ENCODE results near the gene CEP72. TPM values are rescaled to one million over a fixed set of nuclear protein-coding genes. Genes with fewer than 3 reads are reported as not detected.

The CEP72 gene
- total RNA-seq, 4 donors from 2014 or later: 7.2 to 11.9 (median 9.2) TPM

DNA sequence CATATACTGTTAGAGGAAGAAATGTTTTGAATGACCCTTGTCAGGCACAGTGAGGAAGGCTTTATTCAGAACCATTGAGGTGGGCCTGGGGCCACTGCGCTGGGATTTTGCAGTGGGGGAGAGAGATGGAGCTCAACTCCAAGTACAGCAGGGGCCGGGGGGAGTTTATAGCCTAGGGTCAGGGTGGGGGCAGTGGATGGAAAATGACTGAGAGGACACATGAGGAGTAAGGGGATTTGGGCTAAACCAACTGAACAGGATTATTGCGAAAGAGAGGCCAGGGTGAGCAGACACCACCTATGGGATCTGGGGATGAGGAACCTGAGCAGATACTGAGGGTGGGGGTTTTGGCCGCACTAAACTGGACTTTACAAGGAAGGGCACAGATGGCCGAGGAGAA lies 6.3 kb downstream of the CEP72 start:
- intact Hi-C loops (cut with DNase I; ENCODE audit: low total_unique reads): no loop called here
- peak in 1 of 2 donors; percentile 79 for DNase-seq (ENCODE audit: low spot score in 2 of 2)
- no peak for TF ChIP-seq POLR2A (IDR thresholded peaks at IDR 0.05)
- TF ChIP-seq, protein P1, sequence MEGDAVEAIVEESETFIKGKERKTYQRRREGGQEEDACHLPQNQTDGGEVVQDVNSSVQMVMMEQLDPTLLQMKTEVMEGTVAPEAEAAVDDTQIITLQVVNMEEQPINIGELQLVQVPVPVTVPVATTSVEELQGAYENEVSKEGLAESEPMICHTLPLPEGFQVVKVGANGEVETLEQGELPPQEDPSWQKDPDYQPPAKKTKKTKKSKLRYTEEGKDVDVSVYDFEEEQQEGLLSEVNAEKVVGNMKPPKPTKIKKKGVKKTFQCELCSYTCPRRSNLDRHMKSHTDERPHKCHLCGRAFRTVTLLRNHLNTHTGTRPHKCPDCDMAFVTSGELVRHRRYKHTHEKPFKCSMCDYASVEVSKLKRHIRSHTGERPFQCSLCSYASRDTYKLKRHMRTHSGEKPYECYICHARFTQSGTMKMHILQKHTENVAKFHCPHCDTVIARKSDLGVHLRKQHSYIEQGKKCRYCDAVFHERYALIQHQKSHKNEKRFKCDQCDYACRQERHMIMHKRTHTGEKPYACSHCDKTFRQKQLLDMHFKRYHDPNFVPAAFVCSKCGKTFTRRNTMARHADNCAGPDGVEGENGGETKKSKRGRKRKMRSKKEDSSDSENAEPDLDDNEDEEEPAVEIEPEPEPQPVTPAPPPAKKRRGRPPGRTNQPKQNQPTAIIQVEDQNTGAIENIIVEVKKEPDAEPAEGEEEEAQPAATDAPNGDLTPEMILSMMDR (IDR thresholded peaks at IDR 0.05): no peak
- H3K4me3 ChIP-seq (ENCODE audit: low read depth, poor library complexity, severe bottlenecking): no peak overlapping the region
- 92 to 94% methylated on average over 5 of the region's 5 CpGs for WGBS, 2 donors

DNA sequence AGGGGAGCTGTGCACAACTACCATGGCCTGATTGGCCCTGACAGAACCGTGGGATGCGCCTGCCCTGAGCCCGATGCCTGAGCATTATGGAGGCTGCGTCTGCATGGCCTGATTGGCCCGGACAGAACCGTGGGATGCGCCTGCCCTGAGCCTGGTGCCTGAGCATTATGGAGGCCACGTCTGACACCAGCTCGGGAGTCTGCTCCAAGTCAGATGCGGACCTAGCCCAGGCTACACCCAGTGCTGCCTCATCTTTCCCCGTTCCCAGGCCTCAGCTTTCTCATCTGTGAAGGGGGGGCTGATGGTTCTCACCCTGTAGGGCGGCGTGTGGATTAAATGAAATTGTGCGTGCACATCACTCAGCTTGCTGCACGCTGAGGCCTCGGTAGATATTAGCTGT lies 7.3 kb downstream of the CEP72 start:
- WGBS, 2 donors: 93 to 95% methylated on average over 14 to 16 of the region's 16 CpGs

DNA sequence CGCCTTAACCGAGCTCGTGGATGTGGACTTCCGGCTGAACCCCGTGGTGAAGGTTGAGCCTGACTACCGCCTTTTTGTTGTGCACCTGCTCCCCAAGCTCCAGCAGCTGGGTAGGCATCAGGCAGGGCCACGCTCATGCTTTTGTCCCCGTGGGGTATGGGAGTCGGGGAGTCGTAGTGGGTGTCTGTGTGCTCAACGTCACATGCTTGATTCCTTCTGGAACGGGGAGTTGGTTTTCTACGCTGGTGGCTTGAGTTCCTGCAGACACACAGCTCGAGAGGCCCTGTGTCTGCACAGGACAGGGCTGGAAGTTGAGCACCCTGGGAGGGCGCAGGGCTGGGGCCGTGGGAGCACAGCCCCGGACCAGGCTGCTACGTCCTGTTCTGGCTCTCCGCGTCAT lies 8.0 kb downstream of the CEP72 start:
- peak in 1 of 2 donors; percentile 42 for DNase-seq (ENCODE audit: low spot score in 2 of 2)
- intact Hi-C loops (cut with DNase I; ENCODE audit: low total_unique reads): no loop called here
- no peak for TF ChIP-seq POLR2A (IDR thresholded peaks at IDR 0.05)
- TF ChIP-seq, protein P1 (IDR thresholded peaks at IDR 0.05): no peak
- 94 to 96% methylated on average over 15 to 20 of the region's 20 CpGs for WGBS, 2 donors
- no peak overlapping the region for H3K4me3 ChIP-seq (ENCODE audit: low read depth, poor library complexity, severe bottlenecking)

More for the DNA sequence above, 7.3 kb downstream of the CEP72 start:
- H3K4me3 ChIP-seq (ENCODE audit: low read depth, poor library complexity, severe bottlenecking): no peak overlapping the region
- TF ChIP-seq, protein P1 (IDR thresholded peaks at IDR 0.05): no peak
- TF ChIP-seq POLR2A (IDR thresholded peaks at IDR 0.05): no peak
- peak in 1 of 2 donors; percentile 60 for DNase-seq (ENCODE audit: low spot score in 2 of 2)
- intact Hi-C loops (cut with DNase I; ENCODE audit: low total_unique reads): no loop called here

DNA sequence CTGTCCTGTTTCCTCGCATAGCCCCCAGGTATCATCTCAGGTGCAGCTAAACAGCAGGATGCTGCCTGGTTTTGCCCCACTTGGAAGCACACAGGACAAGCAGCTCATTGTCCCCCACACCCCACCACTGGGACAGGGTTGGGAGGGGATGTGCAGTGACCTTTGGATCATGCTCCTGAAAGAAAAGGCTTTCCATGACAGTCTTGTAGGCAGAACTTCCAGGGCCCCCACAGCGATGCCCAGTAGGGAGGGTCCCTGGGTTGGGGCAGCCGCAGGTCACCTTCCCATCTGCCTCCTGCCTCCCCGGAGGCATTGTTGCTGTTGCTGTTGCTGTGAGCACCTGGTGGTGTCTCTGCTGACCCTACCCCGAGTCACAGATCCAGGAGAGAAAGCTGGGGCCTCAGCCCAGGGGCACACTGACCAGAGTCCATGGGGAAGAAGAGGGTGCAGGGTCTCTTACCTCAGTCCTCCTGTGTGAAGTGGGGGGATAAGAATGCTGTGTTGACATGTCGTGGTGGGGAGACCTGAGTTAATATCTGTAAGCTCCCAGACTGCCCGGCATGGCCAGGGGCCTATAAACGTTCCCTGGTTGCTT lies 8.5 kb downstream of the CEP72 start:
- WGBS, 2 donors: 88 to 96% methylated on average over 6 to 7 of the region's 8 CpGs
- intact Hi-C loops (cut with DNase I; ENCODE audit: low total_unique reads): no loop called here
- DNase-seq (ENCODE audit: low spot score in 2 of 2): peak in 1 of 2 donors; percentile 77
- H3K4me3 ChIP-seq (ENCODE audit: low read depth, poor library complexity, severe bottlenecking): no peak overlapping the region
- TF ChIP-seq, protein P1 (IDR thresholded peaks at IDR 0.05): no peak
- TF ChIP-seq POLR2A (IDR thresholded peaks at IDR 0.05): no peak

DNA sequence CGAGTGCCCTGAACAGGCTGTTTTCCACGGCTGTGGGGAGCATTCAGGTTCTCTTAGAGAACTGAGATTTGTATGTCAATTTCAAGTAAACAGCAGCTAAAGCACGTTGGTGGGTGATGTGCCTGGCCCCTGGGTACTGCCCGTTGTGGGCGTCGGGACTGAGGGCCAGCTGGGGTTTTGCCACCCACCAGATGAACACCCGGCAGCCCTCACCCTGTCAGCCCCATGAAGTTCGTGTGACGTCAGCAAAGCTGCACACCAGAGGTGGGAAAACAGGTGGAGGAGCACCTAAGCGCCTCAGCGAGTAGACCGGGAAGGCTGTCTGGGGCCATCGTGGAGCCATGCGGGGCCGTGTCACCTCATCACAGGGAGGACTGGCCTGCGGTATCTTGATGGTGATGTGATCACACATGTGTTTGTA lies 9.2 kb downstream of the CEP72 start:
- H3K4me3 ChIP-seq (ENCODE audit: low read depth, poor library complexity, severe bottlenecking): no peak overlapping the region
- TF ChIP-seq POLR2A (IDR thresholded peaks at IDR 0.05): no peak
- TF ChIP-seq, protein P1 (IDR thresholded peaks at IDR 0.05): no peak
- peak in 1 of 2 donors; percentile 75 for DNase-seq (ENCODE audit: low spot score in 2 of 2)
- intact Hi-C loops (cut with DNase I; ENCODE audit: low total_unique reads): no loop called here
- WGBS, 2 donors: 92 to 97% methylated on average over 16 of the region's 16 CpGs

DNA sequence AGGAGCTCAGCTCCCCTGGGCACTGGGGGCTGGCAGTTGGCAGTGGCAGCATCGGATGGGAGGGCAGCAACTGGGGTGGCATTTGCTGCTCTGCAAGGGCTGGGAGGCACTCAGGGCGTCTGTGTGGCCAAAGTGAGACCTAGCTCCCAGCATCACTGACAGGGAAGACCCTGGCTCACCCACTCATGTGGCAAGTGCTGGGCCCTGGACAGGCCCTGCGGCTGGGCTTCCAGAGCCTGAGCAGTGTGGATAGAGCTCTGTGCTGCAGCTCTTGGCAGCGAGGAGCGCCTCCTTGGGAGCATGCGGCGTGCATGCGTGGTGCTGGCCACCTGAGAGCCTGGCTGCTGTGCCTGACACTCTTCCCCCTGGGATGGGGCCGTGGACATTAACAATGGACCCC lies 10.2 kb downstream of the CEP72 start:
- no peak overlapping the region for H3K4me3 ChIP-seq (ENCODE audit: low read depth, poor library complexity, severe bottlenecking)
- no peak for DNase-seq (ENCODE audit: low spot score in 2 of 2)
- 96 to 98% methylated on average over 6 to 8 of the region's 9 CpGs for WGBS, 2 donors
- intact Hi-C loops (cut with DNase I; ENCODE audit: low total_unique reads): no loop called here
- TF ChIP-seq POLR2A (IDR thresholded peaks at IDR 0.05): no peak
- TF ChIP-seq, protein P1 (IDR thresholded peaks at IDR 0.05): no peak
